ENCODE data around the gene LRMDA.

DNA sequence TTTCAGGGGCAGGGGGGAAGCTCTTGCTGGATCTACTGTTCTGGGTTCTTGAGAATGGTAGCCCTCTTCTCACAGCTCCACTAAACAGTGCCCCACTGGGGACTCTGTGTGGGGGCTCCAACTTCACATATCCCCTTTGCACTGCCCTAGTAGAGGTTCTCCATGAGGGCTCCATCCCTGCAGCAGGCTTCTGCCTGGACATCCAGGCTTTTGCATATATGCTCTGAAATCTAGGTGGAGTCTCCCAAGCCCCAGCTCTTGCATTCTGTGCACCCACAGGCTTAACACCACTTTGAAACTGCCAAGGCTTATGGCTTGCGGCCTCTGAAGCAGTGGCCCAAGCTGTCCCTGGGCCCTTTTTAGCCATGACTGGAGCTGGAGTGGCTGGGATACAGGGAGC is 150.7 kb downstream of the LRMDA start:
- TF ChIP-seq YY1 (IDR thresholded peaks at IDR 0.05; ENCODE audit: low read depth) (no peak), TEAD4 (IDR thresholded peaks at IDR 0.05) (no peak), EP300 (IDR thresholded peaks at IDR 0.05; ENCODE audit: borderline replicate concordance) (no peak), ZBTB7A (IDR thresholded peaks at IDR 0.05; ENCODE audit: low read depth) (no peak), RAD21 (IDR thresholded peaks at IDR 0.05; ENCODE audit: low read depth) (no peak), NFIC (IDR thresholded peaks at IDR 0.05) (no peak)

Data from Ishikawa (cell line).